Astrocyte of the spinal cord (primary cell): ENCODE results near the gene DGKB.
"Not testable (repeated sequence)": the region's sequence is repeated elsewhere in the genome, so short reads cannot be mapped to it uniquely, and the experiment has no call there.

Experiments used
- DNase-seq: peaks from one replicate; pipeline ENCODE4 v3.0.0; 2011; ENCODE audit warnings: low read depth, low spot score
- H3K4me3 ChIP-seq: 2 replicates; pipeline ENCODE4 v1.5.1; 2011; ENCODE audit warnings: low read depth, mild to moderate bottlenecking, low read length, moderate library complexity
- in situ Hi-C: cut with HindIII; loops from 2 replicates; pipeline ENCODE4 v1.10.0; 2017; ENCODE audit warnings: low sequenced_read_pairs
- TF ChIP-seq, protein P1 (sequence below): IDR thresholded peaks from 2 replicates; pipeline ENCODE4 v1.5.1; 2012; ENCODE audit warnings: low read depth, mild to moderate bottlenecking, low read length, inconsistent platforms

The DGKB gene

DNA sequence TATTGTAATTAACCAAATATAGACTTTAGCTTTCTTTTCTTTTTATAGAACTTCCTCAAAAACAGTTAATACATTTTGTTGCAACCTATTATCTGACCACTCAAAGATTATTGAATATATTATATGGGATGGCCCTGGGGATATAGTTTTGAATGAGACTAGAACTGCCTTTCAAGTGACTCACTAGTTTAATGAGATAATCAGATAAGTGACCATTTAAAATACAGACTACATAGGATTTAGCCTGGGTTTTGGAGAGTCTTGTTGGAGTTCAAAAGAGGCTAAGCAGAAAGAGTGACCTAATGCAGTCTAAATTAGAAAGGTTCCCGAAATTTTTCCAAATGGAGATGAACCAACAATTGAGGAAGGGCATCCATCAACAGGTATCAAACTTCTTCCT lies 607.9 kb downstream of the DGKB start:
- in situ Hi-C loops = no loop called here
- no peak overlapping the region for H3K4me3 ChIP-seq
- no peak for DNase-seq
- TF ChIP-seq, protein P1, sequence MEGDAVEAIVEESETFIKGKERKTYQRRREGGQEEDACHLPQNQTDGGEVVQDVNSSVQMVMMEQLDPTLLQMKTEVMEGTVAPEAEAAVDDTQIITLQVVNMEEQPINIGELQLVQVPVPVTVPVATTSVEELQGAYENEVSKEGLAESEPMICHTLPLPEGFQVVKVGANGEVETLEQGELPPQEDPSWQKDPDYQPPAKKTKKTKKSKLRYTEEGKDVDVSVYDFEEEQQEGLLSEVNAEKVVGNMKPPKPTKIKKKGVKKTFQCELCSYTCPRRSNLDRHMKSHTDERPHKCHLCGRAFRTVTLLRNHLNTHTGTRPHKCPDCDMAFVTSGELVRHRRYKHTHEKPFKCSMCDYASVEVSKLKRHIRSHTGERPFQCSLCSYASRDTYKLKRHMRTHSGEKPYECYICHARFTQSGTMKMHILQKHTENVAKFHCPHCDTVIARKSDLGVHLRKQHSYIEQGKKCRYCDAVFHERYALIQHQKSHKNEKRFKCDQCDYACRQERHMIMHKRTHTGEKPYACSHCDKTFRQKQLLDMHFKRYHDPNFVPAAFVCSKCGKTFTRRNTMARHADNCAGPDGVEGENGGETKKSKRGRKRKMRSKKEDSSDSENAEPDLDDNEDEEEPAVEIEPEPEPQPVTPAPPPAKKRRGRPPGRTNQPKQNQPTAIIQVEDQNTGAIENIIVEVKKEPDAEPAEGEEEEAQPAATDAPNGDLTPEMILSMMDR = no peak

DNA sequence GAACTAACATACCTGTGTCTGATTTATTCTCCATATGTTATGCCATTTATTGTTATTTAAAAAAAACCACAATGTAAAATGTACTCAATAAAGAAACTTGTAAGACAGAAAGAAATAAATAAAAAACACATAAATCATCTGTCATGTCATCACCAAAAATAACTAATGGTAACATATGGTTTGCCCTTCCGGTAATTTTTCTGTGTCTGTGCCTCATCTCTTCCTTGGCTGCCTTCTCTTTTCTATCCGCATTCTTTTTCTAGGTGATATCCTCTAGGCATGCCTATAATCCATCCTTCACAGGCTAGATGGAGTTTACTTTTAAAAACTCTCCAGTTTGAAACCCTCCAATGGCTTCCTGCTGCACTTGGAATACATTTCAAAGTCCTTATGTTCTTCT lies 609.1 kb downstream of the DGKB start:
- in situ Hi-C loops = no loop called here
- DNase-seq = no peak
- H3K4me3 ChIP-seq = no peak overlapping the region
- TF ChIP-seq, protein P1 = no peak

DNA sequence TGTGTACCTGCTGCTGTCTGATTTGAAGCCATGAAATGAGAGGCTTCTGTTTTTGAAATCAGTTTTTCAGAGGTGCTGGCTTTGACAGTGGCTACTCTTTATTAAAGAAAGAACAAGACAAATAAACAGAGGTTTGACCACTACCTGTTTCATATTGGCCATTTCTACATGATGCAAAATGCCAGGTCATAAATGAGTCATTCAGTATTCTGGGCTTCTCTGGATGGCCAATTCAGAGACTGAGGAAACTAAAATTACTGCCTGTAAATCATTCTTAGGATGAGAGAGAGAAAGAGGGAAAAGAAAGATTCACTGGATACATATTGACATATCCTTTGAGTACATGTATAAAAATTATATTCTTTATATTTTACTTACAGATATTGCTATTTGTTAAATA lies 609.8 kb downstream of the DGKB start:
- no peak for DNase-seq
- TF ChIP-seq, protein P1 = no peak
- H3K4me3 ChIP-seq = no peak overlapping the region
- in situ Hi-C loops = no loop called here

DNA sequence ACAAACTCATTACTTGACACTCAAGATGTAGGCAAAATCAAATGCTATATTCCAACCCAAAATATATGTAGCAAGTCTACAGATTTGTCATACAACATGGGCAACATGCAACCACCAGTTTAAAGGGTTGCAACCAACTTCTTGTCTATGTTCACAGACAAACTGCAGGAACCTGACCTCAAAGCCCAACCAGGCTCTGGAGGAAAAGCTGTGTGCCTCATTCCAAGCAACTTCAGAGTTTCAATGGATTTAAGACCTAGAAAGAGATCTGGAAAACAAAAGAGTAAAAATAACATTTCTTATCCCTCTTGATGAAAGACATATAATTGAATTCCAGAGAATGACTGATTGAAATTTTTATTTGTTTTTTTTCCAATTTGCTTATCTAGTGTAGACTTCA lies 612.6 kb downstream of the DGKB start:
- H3K4me3 ChIP-seq = no peak overlapping the region

DNA sequence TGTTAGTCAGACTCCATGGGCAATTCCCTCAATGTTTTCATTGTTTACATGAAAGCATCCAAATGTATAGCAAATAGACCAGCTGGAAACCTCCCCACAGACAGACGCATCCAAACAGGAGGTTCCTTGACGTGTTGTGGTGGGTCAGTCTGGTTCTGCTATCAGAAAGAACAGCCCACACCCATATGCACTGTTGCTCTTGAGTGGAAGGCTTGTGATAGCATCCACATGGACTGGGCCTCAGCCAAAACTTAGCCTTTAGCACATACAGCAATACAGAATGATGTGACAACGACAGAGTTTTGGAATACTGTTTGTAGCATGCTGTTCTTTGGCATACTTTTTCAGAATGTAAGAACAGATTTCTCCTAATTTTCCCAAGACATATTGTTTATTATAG lies 613.9 kb downstream of the DGKB start:
- DNase-seq = no peak
- TF ChIP-seq, protein P1 = no peak
- no peak overlapping the region for H3K4me3 ChIP-seq
- in situ Hi-C loops = no loop called here

More for the DNA sequence above, 612.6 kb downstream of the DGKB start:
- TF ChIP-seq, protein P1 = no peak
- in situ Hi-C loops = no loop called here
- no peak for DNase-seq

DNA sequence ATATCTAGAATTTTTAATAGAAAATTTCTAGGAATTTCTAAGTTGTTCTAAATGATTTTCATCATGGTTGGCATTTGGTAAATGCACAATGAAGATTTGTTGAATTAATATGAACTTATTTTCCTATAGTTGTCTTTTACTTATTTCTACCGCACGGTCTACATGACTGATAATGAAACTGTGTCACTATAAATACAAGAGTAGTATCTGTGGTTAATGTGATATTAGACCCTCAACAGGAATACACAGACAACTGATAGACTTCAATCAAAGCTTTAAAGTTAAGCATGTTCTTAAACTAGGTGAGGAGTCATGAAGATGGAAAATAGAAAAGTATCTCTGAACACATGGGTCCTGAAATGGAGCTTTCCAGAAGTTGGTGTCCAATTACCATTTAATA lies 615.2 kb downstream of the DGKB start:
- in situ Hi-C loops = no loop called here
- TF ChIP-seq, protein P1 = no peak
- no peak for DNase-seq
- no peak overlapping the region for H3K4me3 ChIP-seq

DNA sequence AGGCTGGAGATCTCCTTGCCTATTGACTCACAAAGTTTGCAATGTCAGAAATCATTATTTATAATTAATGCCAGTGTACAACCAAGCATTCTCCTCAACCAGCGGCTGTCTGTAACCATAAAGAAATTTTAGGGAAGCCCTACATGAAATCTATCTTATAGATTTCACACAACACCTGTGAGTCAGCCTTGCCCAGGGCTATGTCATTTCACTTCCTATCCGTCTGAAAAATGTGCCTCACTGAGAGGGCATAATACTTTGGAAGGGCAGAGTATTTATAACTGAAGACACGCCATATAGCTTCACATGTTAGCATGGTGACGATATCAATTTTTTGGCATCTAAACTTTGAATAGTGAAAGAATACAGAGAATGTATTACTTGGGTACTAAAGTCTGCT lies 616.5 kb downstream of the DGKB start:
- no peak for DNase-seq
- no peak overlapping the region for H3K4me3 ChIP-seq
- in situ Hi-C loops = no loop called here
- TF ChIP-seq, protein P1 = no peak

DNA sequence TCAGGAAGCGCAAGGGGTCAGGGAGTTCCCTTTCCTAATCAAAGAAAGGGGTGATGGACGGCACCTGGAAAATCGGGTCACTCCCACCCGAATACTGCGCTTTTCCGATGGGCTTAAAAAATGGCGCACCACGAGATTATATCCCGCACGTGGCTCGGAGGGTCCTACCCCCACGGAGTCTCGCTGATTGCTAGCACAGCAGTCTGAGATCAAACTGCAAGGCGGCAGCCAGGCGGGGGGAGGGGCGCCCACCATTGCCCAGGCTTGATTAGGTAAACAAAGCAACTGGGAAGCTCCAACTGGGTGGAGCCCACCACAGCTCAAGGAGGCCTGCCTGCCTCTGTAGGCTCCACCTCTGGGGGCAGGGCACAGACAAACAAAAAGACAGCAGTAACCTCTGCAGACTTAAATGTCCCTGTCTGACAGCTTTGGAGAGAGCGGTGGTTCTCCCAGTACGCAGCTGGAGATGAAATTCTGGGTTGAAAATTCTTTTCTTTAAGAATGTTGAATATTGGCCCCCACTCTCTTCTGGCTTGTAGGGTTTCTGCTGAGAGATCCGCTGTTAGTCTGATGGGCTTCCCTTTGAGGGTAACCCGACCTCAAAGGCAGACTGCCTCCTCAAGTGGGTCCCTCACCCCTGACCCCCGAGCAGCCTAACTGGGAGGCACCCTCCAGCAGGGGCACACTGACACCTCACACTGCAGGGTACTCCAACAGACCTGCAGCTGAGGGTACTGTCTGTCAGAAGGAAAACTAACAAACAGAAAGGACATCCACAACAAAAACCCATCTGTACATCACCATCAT lies 623.3 kb downstream of the DGKB start:
- H3K4me3 ChIP-seq, DNase-seq, in situ Hi-C loops: not testable (repeated sequence)
